ENCODE data around the gene TMEM184A. TPM values are rescaled to one million over a fixed set of nuclear protein-coding genes. Genes with fewer than 3 reads are reported as not detected.

The TMEM184A gene
- total RNA-seq, 1 donor from 2014 or later, result not detected

GRCh38 chr7:1546909-1547776, 8.9 kb downstream of the TMEM184A start:
- no peaks in the 10 kb centered on the region for H3K27me3 Mint-ChIP-seq
- H3K4me1 Mint-ChIP-seq, result no peaks in the 10 kb centered on the region
- no peak overlapping the region for H3K4me3 Mint-ChIP-seq
- no peak overlapping the region for H3K27ac Mint-ChIP-seq
- intact Hi-C loops (cut with micrococcal nuclease), result no loop called here
- peaks cover 2% of the 10 kb centered on the region for H3K36me3 Mint-ChIP-seq (ENCODE audit: low read depth)
- DNase-seq, result no peak
- no peaks in the 10 kb centered on the region for H3K9me3 Mint-ChIP-seq

GRCh38 chr7:1546274-1546908, 9.6 kb downstream of the TMEM184A start:
- intact Hi-C loops (cut with micrococcal nuclease), result no loop called here
- H3K4me1 Mint-ChIP-seq, result no peaks in the 10 kb centered on the region
- H3K9me3 Mint-ChIP-seq, result no peaks in the 10 kb centered on the region
- H3K27ac Mint-ChIP-seq, result no peak overlapping the region
- H3K27me3 Mint-ChIP-seq, result no peaks in the 10 kb centered on the region
- DNase-seq, result no peak
- no peak overlapping the region for H3K4me3 Mint-ChIP-seq
- peaks cover 3% of the 10 kb centered on the region for H3K36me3 Mint-ChIP-seq (ENCODE audit: low read depth)

DNA sequence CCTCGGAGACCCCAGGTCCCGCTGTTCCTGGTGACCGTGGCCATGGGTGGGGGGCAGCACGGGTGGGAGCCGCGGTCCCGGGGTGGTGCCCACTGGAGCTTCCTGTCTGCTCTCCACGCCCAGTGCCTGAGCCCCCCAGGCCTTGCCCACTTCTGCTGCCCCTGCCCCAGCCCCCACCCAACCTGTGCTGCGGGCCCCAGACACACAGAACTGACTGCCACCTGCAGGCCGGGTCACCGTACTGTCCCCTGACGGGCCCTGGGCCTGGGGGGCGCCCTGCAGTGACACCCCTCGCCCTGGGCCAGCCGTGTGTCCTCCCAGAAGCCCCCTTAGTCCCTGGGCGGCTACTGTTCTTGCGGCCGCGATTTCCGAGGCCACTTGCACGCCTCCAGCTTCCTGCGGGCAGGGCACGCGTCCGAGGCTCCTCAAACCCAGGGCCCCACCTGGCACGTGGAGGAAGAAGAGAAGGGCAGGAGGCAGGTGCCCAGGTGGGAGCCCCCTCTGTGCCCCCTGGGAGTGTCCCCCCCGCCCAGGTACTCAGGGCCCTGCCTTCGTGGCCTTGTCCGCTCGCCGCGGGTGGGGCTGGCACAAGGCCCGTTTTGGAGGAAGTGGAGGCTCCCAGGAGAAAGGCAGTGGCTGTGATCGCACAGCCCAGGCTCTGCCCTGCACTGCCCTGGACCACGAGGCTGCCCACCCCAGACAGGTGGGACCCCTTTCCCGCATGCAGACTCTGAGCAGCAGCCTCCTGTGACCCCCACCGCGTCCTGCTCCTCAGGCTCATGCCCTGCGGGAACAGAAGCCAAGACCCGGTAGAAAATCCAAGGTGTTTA, 10.4 kb downstream of the TMEM184A start:
- H3K27ac Mint-ChIP-seq, result no peak overlapping the region
- no peaks in the 10 kb centered on the region for H3K27me3 Mint-ChIP-seq
- DNase-seq, result no peak
- intact Hi-C loops (cut with micrococcal nuclease), result no loop called here
- peaks cover 7% of the 10 kb centered on the region for H3K36me3 Mint-ChIP-seq (ENCODE audit: low read depth)
- no peak overlapping the region for H3K4me3 Mint-ChIP-seq
- no peaks in the 10 kb centered on the region for H3K4me1 Mint-ChIP-seq
- no peaks in the 10 kb centered on the region for H3K9me3 Mint-ChIP-seq

GRCh38 chr7:1544896-1545416, 11.0 kb downstream of the TMEM184A start:
- no peaks in the 10 kb centered on the region for H3K4me1 Mint-ChIP-seq
- H3K36me3 Mint-ChIP-seq (ENCODE audit: low read depth), result peaks cover 7% of the 10 kb centered on the region

DNA sequence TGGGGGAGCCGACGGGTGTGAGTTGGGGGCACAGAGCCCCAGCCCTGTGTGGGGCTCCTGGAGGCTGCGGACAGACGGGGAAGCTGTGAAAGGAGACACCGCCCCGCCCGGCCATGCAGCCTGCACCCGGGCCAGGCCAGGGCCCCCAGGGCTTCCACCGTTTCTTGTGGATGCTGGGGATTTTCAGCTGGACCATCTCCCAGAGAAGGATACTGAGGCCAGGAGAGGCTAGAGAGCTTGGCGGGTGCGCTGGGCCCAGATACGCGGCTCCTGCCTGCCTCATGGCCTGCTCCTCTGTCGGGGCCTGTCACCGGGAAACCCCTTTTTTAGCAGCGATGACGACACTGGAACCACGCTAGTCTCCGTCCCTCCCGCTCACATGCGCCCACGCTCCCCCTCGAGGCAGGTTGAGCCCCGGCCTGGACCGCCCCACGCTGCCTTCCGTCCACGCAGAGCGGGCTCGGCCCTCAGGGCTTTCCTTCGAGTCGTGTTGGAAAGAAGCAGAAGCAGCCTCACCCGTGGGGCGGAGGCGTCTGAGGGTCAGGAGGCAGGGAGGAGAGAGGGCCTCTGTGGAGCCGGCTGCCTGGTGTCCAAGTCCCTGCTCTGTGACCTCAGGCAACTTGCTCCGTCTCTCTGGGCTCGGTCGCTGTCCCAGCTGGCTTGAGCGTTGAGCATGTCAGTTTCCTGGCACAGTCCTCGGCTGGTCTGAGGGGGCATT, 11.7 kb downstream of the TMEM184A start:
- no peak for DNase-seq
- H3K36me3 Mint-ChIP-seq (ENCODE audit: low read depth), result peaks cover 7% of the 10 kb centered on the region
- no peak overlapping the region for H3K4me3 Mint-ChIP-seq
- no peaks in the 10 kb centered on the region for H3K9me3 Mint-ChIP-seq
- no peaks in the 10 kb centered on the region for H3K27me3 Mint-ChIP-seq
- no peaks in the 10 kb centered on the region for H3K4me1 Mint-ChIP-seq
- intact Hi-C loops (cut with micrococcal nuclease), result no loop called here
- no peak overlapping the region for H3K27ac Mint-ChIP-seq

More at GRCh38 chr7:1544896-1545416, 11.0 kb downstream of the TMEM184A start:
- no peak for DNase-seq
- intact Hi-C loops (cut with micrococcal nuclease), result no loop called here
- Mint-ChIP-seq H3K9me3 (no peaks in the 10 kb centered on the region), H3K27ac (no peak overlapping the region), H3K27me3 (no peaks in the 10 kb centered on the region), H3K4me3 (no peak overlapping the region)

- peaks cover 7% of the 10 kb centered on the region for H3K36me3 Mint-ChIP-seq (ENCODE audit: low read depth)
- no peak overlapping the region for H3K27ac Mint-ChIP-seq
- no peak for DNase-seq
- H3K4me1 Mint-ChIP-seq, result no peaks in the 10 kb centered on the region
- intact Hi-C loops (cut with micrococcal nuclease), result no loop called here
- no peaks in the 10 kb centered on the region for H3K27me3 Mint-ChIP-seq
- H3K9me3 Mint-ChIP-seq, result no peaks in the 10 kb centered on the region
- no peak overlapping the region for H3K4me3 Mint-ChIP-seq
Measured at GRCh38 chr7:1543826-1544177, 12.2 kb downstream of the TMEM184A start.

- DNase-seq, result no peak
- H3K36me3 Mint-ChIP-seq (ENCODE audit: low read depth), result peaks cover 7% of the 10 kb centered on the region
- no peak overlapping the region for H3K27ac Mint-ChIP-seq
- no peaks in the 10 kb centered on the region for H3K27me3 Mint-ChIP-seq
- H3K9me3 Mint-ChIP-seq, result no peaks in the 10 kb centered on the region
- H3K4me3 Mint-ChIP-seq, result no peak overlapping the region
- H3K4me1 Mint-ChIP-seq, result no peaks in the 10 kb centered on the region
- intact Hi-C loops (cut with micrococcal nuclease), result no loop called here
Measured at GRCh38 chr7:1542841-1543747, 12.9 kb downstream of the TMEM184A start.

DNA sequence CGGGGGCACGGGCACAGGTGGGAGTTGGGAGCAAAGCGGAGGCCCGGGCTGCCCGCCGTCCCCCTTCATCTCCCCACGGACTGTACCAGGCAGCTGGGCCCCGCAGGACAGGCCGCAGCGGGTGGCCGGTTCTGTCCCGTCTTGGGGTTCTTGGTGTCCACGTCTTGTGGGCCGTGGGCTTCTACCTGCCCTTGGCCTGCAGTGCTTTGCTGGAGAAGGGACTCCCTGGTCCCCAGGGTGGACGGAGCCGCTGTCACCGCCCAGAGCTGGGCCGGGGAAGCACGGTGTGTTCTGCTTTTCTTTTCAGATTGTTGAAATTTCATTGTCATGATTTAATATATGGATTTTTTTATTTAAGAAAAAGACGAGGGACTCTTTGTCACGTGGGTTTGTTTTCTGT, 13.7 kb downstream of the TMEM184A start:
- DNase-seq, result no peak
- Mint-ChIP-seq H3K4me1 (no peaks in the 10 kb centered on the region), H3K27ac (no peak overlapping the region), H3K4me3 (no peak overlapping the region), H3K9me3 (no peaks in the 10 kb centered on the region), H3K36me3 (ENCODE audit: low read depth) (peaks cover 7% of the 10 kb centered on the region), H3K27me3 (no peaks in the 10 kb centered on the region)
- intact Hi-C loops (cut with micrococcal nuclease), result no loop called here

GRCh38 chr7:1541431-1542162, 14.4 kb downstream of the TMEM184A start:
- H3K27ac Mint-ChIP-seq, result no peak overlapping the region
- no peaks in the 10 kb centered on the region for H3K27me3 Mint-ChIP-seq
- H3K4me3 Mint-ChIP-seq, result no peak overlapping the region
- no peak for DNase-seq
- no peaks in the 10 kb centered on the region for H3K9me3 Mint-ChIP-seq
- H3K36me3 Mint-ChIP-seq (ENCODE audit: low read depth), result peaks cover 8% of the 10 kb centered on the region
- intact Hi-C loops (cut with micrococcal nuclease), result no loop called here
- no peaks in the 10 kb centered on the region for H3K4me1 Mint-ChIP-seq

DNA sequence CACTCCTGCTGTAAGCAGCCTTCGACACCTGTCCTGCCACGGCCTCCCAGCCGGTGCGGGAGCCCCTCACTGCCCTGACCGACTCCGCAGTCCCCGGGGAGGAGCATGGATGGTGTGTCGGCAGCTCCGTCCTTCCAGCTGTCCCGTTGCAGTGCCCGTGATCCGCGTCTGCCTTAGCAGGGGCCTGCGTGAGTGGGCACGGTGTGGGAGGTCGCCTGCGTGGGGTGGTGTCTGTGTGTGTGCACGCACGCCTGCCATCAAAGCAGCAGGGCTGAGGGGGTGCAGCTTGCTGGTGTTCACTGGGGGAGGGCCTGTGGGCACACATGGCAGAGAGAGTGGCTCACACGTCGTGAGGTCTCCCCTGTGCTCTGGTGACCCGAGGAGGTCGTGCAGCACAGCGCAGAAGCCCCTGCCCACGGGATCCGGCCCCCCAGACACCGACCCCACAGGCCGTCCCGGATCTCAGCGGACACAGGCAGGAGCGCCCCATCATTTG, 15.2 kb downstream of the TMEM184A start:
- intact Hi-C loops (cut with micrococcal nuclease), result no loop called here
- Mint-ChIP-seq H3K27me3 (no peaks in the 10 kb centered on the region), H3K27ac (no peak overlapping the region), H3K36me3 (ENCODE audit: low read depth) (peaks cover 12% of the 10 kb centered on the region), H3K4me1 (peaks cover 2% of the 10 kb centered on the region), H3K4me3 (no peak overlapping the region), H3K9me3 (no peaks in the 10 kb centered on the region)
- DNase-seq, result no peak

GRCh38 chr7:1539882-1540775, 15.9 kb downstream of the TMEM184A start:
- no peak overlapping the region for H3K27ac Mint-ChIP-seq
- H3K36me3 Mint-ChIP-seq (ENCODE audit: low read depth), result peaks cover 12% of the 10 kb centered on the region
- no peaks in the 10 kb centered on the region for H3K9me3 Mint-ChIP-seq
- H3K4me1 Mint-ChIP-seq, result peaks cover 2% of the 10 kb centered on the region
- DNase-seq, result no peak
- intact Hi-C loops (cut with micrococcal nuclease), result no loop called here
- no peaks in the 10 kb centered on the region for H3K27me3 Mint-ChIP-seq
- no peak overlapping the region for H3K4me3 Mint-ChIP-seq
